Measurements from ENCODE around the gene CACNA1I. TPM values are rescaled to one million over a fixed set of nuclear protein-coding genes. Genes with fewer than 3 reads are reported as not detected.

CACNA1I gene
- total RNA-seq, 1 donor from 2014 or later = 0.03 TPM

GRCh38 chr22:39663751-39664150 is 93.2 kb downstream of the CACNA1I start:
- H3K9me3 Mint-ChIP-seq (ENCODE audit: unreplicated experiment) = no peaks in the 10 kb centered on the region
- H3K27ac Mint-ChIP-seq (ENCODE audit: unreplicated experiment) = no peak overlapping the region
- peaks cover 41% of the 10 kb centered on the region for H3K27me3 Mint-ChIP-seq (ENCODE audit: unreplicated experiment)
- no peak overlapping the region for H3K4me3 Mint-ChIP-seq (ENCODE audit: unreplicated experiment)
- TF ChIP-seq CTCF (IDR thresholded peaks at IDR 0.05) = no peak
- H3K4me1 Mint-ChIP-seq (ENCODE audit: unreplicated experiment) = peaks cover 2% of the 10 kb centered on the region
- DNase-seq (ENCODE audit: extremely low spot score, unreplicated experiment) = no peak
- H3K36me3 Mint-ChIP-seq (ENCODE audit: unreplicated experiment) = no peaks in the 10 kb centered on the region

- Mint-ChIP-seq H3K4me3 (ENCODE audit: unreplicated experiment) (no peak overlapping the region), H3K27ac (ENCODE audit: unreplicated experiment) (no peak overlapping the region), H3K27me3 (ENCODE audit: unreplicated experiment) (peaks cover 40% of the 10 kb centered on the region), H3K9me3 (ENCODE audit: unreplicated experiment) (no peaks in the 10 kb centered on the region), H3K4me1 (ENCODE audit: unreplicated experiment) (peaks cover 2% of the 10 kb centered on the region), H3K36me3 (ENCODE audit: unreplicated experiment) (no peaks in the 10 kb centered on the region)
- no peak for DNase-seq (ENCODE audit: extremely low spot score, unreplicated experiment)
- no peak for TF ChIP-seq CTCF (IDR thresholded peaks at IDR 0.05)
These were observed 94.1 kb downstream of the CACNA1I start for GRCh38 chr22:39664485-39665200.

- Mint-ChIP-seq H3K27ac (ENCODE audit: unreplicated experiment) (no peak overlapping the region), H3K27me3 (ENCODE audit: unreplicated experiment) (peaks cover 36% of the 10 kb centered on the region), H3K9me3 (ENCODE audit: unreplicated experiment) (no peaks in the 10 kb centered on the region), H3K4me3 (ENCODE audit: unreplicated experiment) (no peak overlapping the region), H3K36me3 (ENCODE audit: unreplicated experiment) (no peaks in the 10 kb centered on the region), H3K4me1 (ENCODE audit: unreplicated experiment) (peaks cover 2% of the 10 kb centered on the region)
- no peak for TF ChIP-seq CTCF (IDR thresholded peaks at IDR 0.05)
- no peak for DNase-seq (ENCODE audit: extremely low spot score, unreplicated experiment)
These were observed 94.7 kb downstream of the CACNA1I start for GRCh38 chr22:39665229-39665628.

- Mint-ChIP-seq H3K27me3 (ENCODE audit: unreplicated experiment) (peaks cover 29% of the 10 kb centered on the region), H3K36me3 (ENCODE audit: unreplicated experiment) (no peaks in the 10 kb centered on the region), H3K4me3 (ENCODE audit: unreplicated experiment) (no peak overlapping the region), H3K9me3 (ENCODE audit: unreplicated experiment) (no peaks in the 10 kb centered on the region), H3K4me1 (ENCODE audit: unreplicated experiment) (peaks cover 2% of the 10 kb centered on the region), H3K27ac (ENCODE audit: unreplicated experiment) (no peak overlapping the region)
- DNase-seq (ENCODE audit: extremely low spot score, unreplicated experiment) = no peak
- no peak for TF ChIP-seq CTCF (IDR thresholded peaks at IDR 0.05)
These were observed 95.3 kb downstream of the CACNA1I start for GRCh38 chr22:39665661-39666431.

GRCh38 chr22:39666495-39666894 is 95.9 kb downstream of the CACNA1I start:
- DNase-seq (ENCODE audit: extremely low spot score, unreplicated experiment) = no peak
- no peak for TF ChIP-seq CTCF (IDR thresholded peaks at IDR 0.05)
- Mint-ChIP-seq H3K27me3 (ENCODE audit: unreplicated experiment) (peaks cover 23% of the 10 kb centered on the region), H3K36me3 (ENCODE audit: unreplicated experiment) (peaks cover 3% of the 10 kb centered on the region), H3K4me3 (ENCODE audit: unreplicated experiment) (no peak overlapping the region), H3K9me3 (ENCODE audit: unreplicated experiment) (peaks cover 5% of the 10 kb centered on the region), H3K27ac (ENCODE audit: unreplicated experiment) (no peak overlapping the region), H3K4me1 (ENCODE audit: unreplicated experiment) (peaks cover 2% of the 10 kb centered on the region)
